Measurements from ENCODE around the gene DNAH3.

The DNAH3 gene

DNA sequence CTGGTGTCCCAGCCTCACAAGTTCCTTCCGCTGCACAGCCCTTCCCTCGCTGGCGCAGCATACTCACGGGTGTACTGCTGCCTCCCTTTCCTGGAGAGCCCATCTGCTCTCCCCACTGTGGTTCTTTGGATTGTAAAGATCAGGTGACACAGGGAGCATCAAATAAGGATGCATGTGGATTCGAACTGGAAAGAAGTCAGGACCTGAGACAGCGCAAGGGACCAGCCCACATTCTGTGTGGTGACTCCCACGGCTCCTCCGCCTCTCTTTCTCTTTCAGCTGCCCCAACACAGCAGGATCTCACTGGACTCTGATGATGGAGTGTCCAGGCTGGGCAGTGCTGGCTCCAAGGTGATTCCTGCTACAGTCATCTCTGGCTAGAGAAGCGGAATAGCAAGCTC, 15.9 kb upstream of the DNAH3 start:
- Histone ChIP-seq H3K36me3 (ENCODE audit: insufficient read depth) (no peaks in the 10 kb centered on the region), H3K27ac (no peak overlapping the region), H4K20me1 (ENCODE audit: insufficient read depth) (no peaks in the 10 kb centered on the region), H3K9ac (no peak overlapping the region), H3K4me2 (no peak overlapping the region), H3K4me3 (IDR thresholded peaks at IDR 0.05; ENCODE audit: insufficient read depth, low read depth, low read length) (no peak overlapping the region), H3K27me3 (ENCODE audit: insufficient read depth, low read depth) (no peaks in the 10 kb centered on the region), H3K4me1 (ENCODE audit: low read depth, poor library complexity, severe bottlenecking) (no peaks in the 10 kb centered on the region), H2AFZ (ENCODE audit: low read depth) (no peak overlapping the region), H3K79me2 (ENCODE audit: insufficient read depth, low read depth) (no peaks in the 10 kb centered on the region)
- TF ChIP-seq, protein P1, sequence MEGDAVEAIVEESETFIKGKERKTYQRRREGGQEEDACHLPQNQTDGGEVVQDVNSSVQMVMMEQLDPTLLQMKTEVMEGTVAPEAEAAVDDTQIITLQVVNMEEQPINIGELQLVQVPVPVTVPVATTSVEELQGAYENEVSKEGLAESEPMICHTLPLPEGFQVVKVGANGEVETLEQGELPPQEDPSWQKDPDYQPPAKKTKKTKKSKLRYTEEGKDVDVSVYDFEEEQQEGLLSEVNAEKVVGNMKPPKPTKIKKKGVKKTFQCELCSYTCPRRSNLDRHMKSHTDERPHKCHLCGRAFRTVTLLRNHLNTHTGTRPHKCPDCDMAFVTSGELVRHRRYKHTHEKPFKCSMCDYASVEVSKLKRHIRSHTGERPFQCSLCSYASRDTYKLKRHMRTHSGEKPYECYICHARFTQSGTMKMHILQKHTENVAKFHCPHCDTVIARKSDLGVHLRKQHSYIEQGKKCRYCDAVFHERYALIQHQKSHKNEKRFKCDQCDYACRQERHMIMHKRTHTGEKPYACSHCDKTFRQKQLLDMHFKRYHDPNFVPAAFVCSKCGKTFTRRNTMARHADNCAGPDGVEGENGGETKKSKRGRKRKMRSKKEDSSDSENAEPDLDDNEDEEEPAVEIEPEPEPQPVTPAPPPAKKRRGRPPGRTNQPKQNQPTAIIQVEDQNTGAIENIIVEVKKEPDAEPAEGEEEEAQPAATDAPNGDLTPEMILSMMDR (conservative IDR thresholded peaks at IDR 0.05; ENCODE audit: low read depth, low read length), result no peak

DNA sequence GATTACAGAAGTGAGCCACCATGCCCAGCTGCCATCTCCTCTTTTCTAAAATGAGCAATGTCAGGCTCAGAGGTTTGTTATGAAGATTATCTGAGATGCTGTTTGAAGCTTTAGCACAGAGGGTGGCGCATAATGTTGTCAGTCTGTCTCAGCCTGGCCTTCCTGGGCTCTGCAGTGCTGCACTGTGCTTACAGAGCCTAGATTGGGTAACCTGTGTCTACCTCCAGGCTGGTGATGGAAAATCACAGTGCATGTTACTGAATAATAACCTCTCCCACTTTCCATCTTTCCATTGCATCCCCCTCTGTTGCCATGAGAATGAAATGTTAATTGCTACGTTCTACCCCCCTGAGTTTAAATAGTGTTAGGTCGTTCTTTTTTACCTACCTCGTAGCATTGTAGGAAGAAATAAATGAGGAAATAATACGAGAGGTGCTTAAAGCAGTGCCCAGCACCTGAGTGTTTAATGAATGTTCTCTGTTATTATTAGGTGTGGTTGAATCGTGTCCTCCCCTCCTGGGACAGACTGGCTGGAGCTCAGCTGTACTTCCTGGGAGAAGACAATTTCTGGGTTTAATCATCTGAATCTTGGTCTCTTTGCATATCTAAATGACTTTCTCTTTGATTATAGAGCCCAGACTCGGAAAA, 14.0 kb upstream of the DNAH3 start:
- H3K9ac ChIP-seq, result no peak overlapping the region

DNA sequence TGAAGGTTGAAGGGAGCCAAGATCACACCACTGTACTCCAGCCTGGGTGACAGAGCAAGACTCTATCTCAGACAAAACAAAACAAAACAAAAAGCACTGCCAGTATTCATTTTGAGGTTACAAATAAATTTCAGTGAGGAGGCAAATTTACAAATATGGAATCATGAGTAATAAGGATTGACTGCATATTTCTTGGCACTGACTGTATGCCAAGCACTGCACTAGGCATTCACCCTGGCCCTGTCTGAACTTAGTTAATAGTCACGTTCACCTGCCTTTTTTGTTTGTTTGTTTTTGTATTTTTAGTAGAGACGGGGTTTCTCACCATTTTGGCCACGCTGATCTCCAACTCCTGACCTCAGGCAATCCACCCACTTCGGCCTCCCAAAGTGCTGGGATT, 12.9 kb upstream of the DNAH3 start:
- no peaks in the 10 kb centered on the region for H3K4me1 ChIP-seq (ENCODE audit: low read depth, poor library complexity, severe bottlenecking)
- H3K27ac ChIP-seq, result no peak overlapping the region
- H3K9ac ChIP-seq, result no peak overlapping the region
- H4K20me1 ChIP-seq (ENCODE audit: insufficient read depth), result no peaks in the 10 kb centered on the region
- H3K36me3 ChIP-seq (ENCODE audit: insufficient read depth), result no peaks in the 10 kb centered on the region
- H2AFZ ChIP-seq (ENCODE audit: low read depth), result no peak overlapping the region
- H3K4me2 ChIP-seq, result no peak overlapping the region
- H3K4me3 ChIP-seq (IDR thresholded peaks at IDR 0.05; ENCODE audit: insufficient read depth, low read depth, low read length), result no peak overlapping the region
- TF ChIP-seq, protein P1 (conservative IDR thresholded peaks at IDR 0.05; ENCODE audit: low read depth, low read length), result no peak
- H3K79me2 ChIP-seq (ENCODE audit: insufficient read depth, low read depth), result no peaks in the 10 kb centered on the region
- H3K27me3 ChIP-seq (ENCODE audit: insufficient read depth, low read depth), result no peaks in the 10 kb centered on the region

More for the DNA sequence above, 14.0 kb upstream of the DNAH3 start:
- no peaks in the 10 kb centered on the region for H3K79me2 ChIP-seq (ENCODE audit: insufficient read depth, low read depth)
- H4K20me1 ChIP-seq (ENCODE audit: insufficient read depth), result no peaks in the 10 kb centered on the region
- no peaks in the 10 kb centered on the region for H3K4me1 ChIP-seq (ENCODE audit: low read depth, poor library complexity, severe bottlenecking)
- H3K36me3 ChIP-seq (ENCODE audit: insufficient read depth), result no peaks in the 10 kb centered on the region
- no peak overlapping the region for H3K4me3 ChIP-seq (IDR thresholded peaks at IDR 0.05; ENCODE audit: insufficient read depth, low read depth, low read length)
- H3K27me3 ChIP-seq (ENCODE audit: insufficient read depth, low read depth), result no peaks in the 10 kb centered on the region
- TF ChIP-seq, protein P1 (conservative IDR thresholded peaks at IDR 0.05; ENCODE audit: low read depth, low read length), result no peak
- no peak overlapping the region for H2AFZ ChIP-seq (ENCODE audit: low read depth)
- no peak overlapping the region for H3K4me2 ChIP-seq
- H3K27ac ChIP-seq, result no peak overlapping the region

DNA sequence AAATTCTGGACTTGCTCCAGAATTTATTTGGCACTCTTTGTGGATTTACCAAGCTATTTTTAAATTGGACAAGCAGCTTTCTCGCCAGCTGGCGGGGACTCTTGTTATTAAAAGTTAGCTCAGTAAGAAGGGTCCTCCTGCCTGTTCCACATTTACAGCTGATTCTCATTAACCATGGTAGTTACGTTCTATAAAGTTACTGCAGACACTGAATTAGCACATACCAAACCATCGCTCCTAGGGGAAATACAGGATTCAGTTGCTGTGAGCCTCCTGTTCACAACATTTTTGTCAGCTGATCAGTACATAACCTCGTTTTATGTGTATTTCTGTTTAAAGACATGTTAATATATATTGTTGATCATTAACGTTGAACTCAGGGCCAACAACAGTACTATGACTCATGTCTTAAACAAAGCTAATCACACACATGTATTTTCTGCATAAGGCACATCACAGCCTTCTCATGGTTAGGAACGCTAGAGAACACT, 12.1 kb upstream of the DNAH3 start:
- H3K79me2 ChIP-seq (ENCODE audit: insufficient read depth, low read depth), result no peaks in the 10 kb centered on the region
- no peak overlapping the region for H3K27ac ChIP-seq
- H4K20me1 ChIP-seq (ENCODE audit: insufficient read depth), result no peaks in the 10 kb centered on the region
- no peak overlapping the region for H2AFZ ChIP-seq (ENCODE audit: low read depth)
- H3K4me1 ChIP-seq (ENCODE audit: low read depth, poor library complexity, severe bottlenecking), result peaks cover 5% of the 10 kb centered on the region
- no peak overlapping the region for H3K4me2 ChIP-seq
- no peaks in the 10 kb centered on the region for H3K27me3 ChIP-seq (ENCODE audit: insufficient read depth, low read depth)
- no peak overlapping the region for H3K4me3 ChIP-seq (IDR thresholded peaks at IDR 0.05; ENCODE audit: insufficient read depth, low read depth, low read length)
- no peaks in the 10 kb centered on the region for H3K36me3 ChIP-seq (ENCODE audit: insufficient read depth)
- TF ChIP-seq, protein P1 (conservative IDR thresholded peaks at IDR 0.05; ENCODE audit: low read depth, low read length), result no peak
- H3K9ac ChIP-seq, result no peak overlapping the region
